Measurements from ENCODE around the gene ANKUB1.

The ANKUB1 gene

GRCh38 chr3:149790268-149790667, 2.1 kb downstream of the ANKUB1 start:
- no peak for DNase-seq
- no peak for TF ChIP-seq CTCF (IDR thresholded peaks at IDR 0.05; ENCODE audit: low read depth, low read length)
- no peak overlapping the region for H3K27ac ChIP-seq

GRCh38 chr3:149784064-149784704, 8.2 kb downstream of the ANKUB1 start:
- DNase-seq, result no peak
- TF ChIP-seq CTCF (IDR thresholded peaks at IDR 0.05; ENCODE audit: low read depth, low read length), result no peak
- Histone ChIP-seq H3K36me3 (no peaks in the 10 kb centered on the region), H3K27me3 (ENCODE audit: insufficient read depth, low read depth, severe bottlenecking) (no peaks in the 10 kb centered on the region), H3K4me3 (ENCODE audit: low read depth, low read length) (no peak overlapping the region), H3K27ac (no peak overlapping the region), H3K9me3 (ENCODE audit: severe bottlenecking) (no peaks in the 10 kb centered on the region)

More at GRCh38 chr3:149790268-149790667, 2.1 kb downstream of the ANKUB1 start:
- H3K36me3 ChIP-seq, result no peaks in the 10 kb centered on the region
- H3K4me3 ChIP-seq (ENCODE audit: low read depth, low read length), result no peak overlapping the region
- no peaks in the 10 kb centered on the region for H3K9me3 ChIP-seq (ENCODE audit: severe bottlenecking)
- no peaks in the 10 kb centered on the region for H3K27me3 ChIP-seq (ENCODE audit: insufficient read depth, low read depth, severe bottlenecking)

GRCh38 chr3:149783576-149783975, 8.8 kb downstream of the ANKUB1 start:
- Histone ChIP-seq H3K9me3 (ENCODE audit: severe bottlenecking) (no peaks in the 10 kb centered on the region), H3K27ac (no peak overlapping the region), H3K27me3 (ENCODE audit: insufficient read depth, low read depth, severe bottlenecking) (no peaks in the 10 kb centered on the region), H3K36me3 (no peaks in the 10 kb centered on the region), H3K4me3 (ENCODE audit: low read depth, low read length) (no peak overlapping the region)
- DNase-seq, result no peak
- no peak for TF ChIP-seq CTCF (IDR thresholded peaks at IDR 0.05; ENCODE audit: low read depth, low read length)

- Histone ChIP-seq H3K36me3 (no peaks in the 10 kb centered on the region), H3K4me3 (ENCODE audit: low read depth, low read length) (no peak overlapping the region), H3K9me3 (ENCODE audit: severe bottlenecking) (no peaks in the 10 kb centered on the region), H3K27me3 (ENCODE audit: insufficient read depth, low read depth, severe bottlenecking) (no peaks in the 10 kb centered on the region), H3K27ac (no peak overlapping the region)
- DNase-seq, result no peak
- TF ChIP-seq CTCF (IDR thresholded peaks at IDR 0.05; ENCODE audit: low read depth, low read length), result no peak
Observed at GRCh38 chr3:149781741-149782140, 10.6 kb downstream of the ANKUB1 start.

GRCh38 chr3:149781211-149781610, 11.1 kb downstream of the ANKUB1 start:
- H3K36me3 ChIP-seq, result no peaks in the 10 kb centered on the region
- H3K27ac ChIP-seq, result no peak overlapping the region
- DNase-seq, result no peak
- H3K4me3 ChIP-seq (ENCODE audit: low read depth, low read length), result no peak overlapping the region
- TF ChIP-seq CTCF (IDR thresholded peaks at IDR 0.05; ENCODE audit: low read depth, low read length), result no peak
- no peaks in the 10 kb centered on the region for H3K9me3 ChIP-seq (ENCODE audit: severe bottlenecking)
- no peaks in the 10 kb centered on the region for H3K27me3 ChIP-seq (ENCODE audit: insufficient read depth, low read depth, severe bottlenecking)

All from WERI-Rb-1 (cell line).